SK-N-MC (cell line): Measurements from ENCODE around the gene DUSP15.

Experiments used
- EZH2 ChIP-seq: fragments of 200-600 bp; sonication (generic); IDR thresholded peaks from one replicate; pipeline ENCODE4 v1.6.1; 2017; ENCODE audit warnings: antibody characterized with exemption
- FOXP2 ChIP-seq: optimal IDR thresholded peaks from 2 replicates; pipeline ENCODE3; 2011; ENCODE audit warnings: mild to moderate bottlenecking, moderate library complexity; ENCODE audit not compliant: insufficient read depth; ENCODE audit errors: extremely low read length, control extremely low read depth
- POLR2AphosphoS5 ChIP-seq: IDR thresholded peaks from 2 replicates; pipeline ENCODE4 v1.6.1; 2012; ENCODE audit warnings: mild to moderate bottlenecking, low read depth, low read length, borderline replicate concordance

GRCh38 chr20:31869673-31869941 lies 720 bp downstream of the DUSP15 start:
- TF ChIP-seq EZH2 (no peak), POLR2AphosphoS5 (no peak), FOXP2 (no peak)
